K562 (cell line): Measurements from ENCODE around the gene ENG. TPM values are rescaled to one million over a fixed set of nuclear protein-coding genes. Genes with fewer than 3 reads are reported as not detected.
A peak's percentile ranks its signal among the peaks of the same experiment; 100 is the strongest.

Experiments
- ADNP ChIP-seq: fragments of 200-800 bp; sonication (Bioruptor generic); IDR thresholded peaks from 2 replicates; pipeline ENCODE4 v1.6.1; 2016; ENCODE audit warnings: missing genetic modification characterization, missing compliant biosample characterization
- BCOR ChIP-seq: fragments of 450-650 bp; IDR thresholded peaks from 2 replicates; pipeline ENCODE4 v1.6.1; 2016
- BRF2 ChIP-seq: IDR thresholded peaks from 3 replicates; pipeline ENCODE4 v1.6.1; 2011; ENCODE audit warnings: borderline replicate concordance, mild to moderate bottlenecking; ENCODE audit not compliant: insufficient read length, insufficient read depth
- CAMTA2 ChIP-seq: fragments of 250-450 bp; sonication (Bioruptor Pico); conservative IDR thresholded peaks from 2 replicates; pipeline ENCODE4 v1.5.1; 2022
- CBFA2T2 ChIP-seq: fragments of 450-650 bp; conservative IDR thresholded peaks from 2 replicates; pipeline ENCODE4 v1.6.1; 2017; ENCODE audit warnings: mild to moderate bottlenecking
- CBFA2T3 ChIP-seq: fragments of 450-650 bp; IDR thresholded peaks from 2 replicates; pipeline ENCODE4 v1.6.1; 2017
- CHD1 ChIP-seq: fragments of 200-600 bp; sonication (generic); IDR thresholded peaks from one replicate; pipeline ENCODE4 v1.6.1; 2012; ENCODE audit warnings: mild to moderate bottlenecking, moderate library complexity, low read length, inconsistent platforms
- IRF2 ChIP-seq: sonication (generic); formaldehyde crosslinking; IDR thresholded peaks from 2 replicates; pipeline ENCODE4 v1.8.1; 2022; ENCODE audit warnings: mild to moderate bottlenecking, missing genetic modification reagents
- NRF1 ChIP-seq, 2 experiments: fragments of 450-650 bp; IDR thresholded peaks in 1 of 2; conservative IDR thresholded peaks in 1 of 2; 2 replicates each; pipeline ENCODE4 v1.6.1; 2014; ENCODE audit warnings: mild to moderate bottlenecking in 2 of 2
- PURB ChIP-seq: sonication (generic); formaldehyde crosslinking; IDR thresholded peaks from 2 replicates; pipeline ENCODE4 v1.9.0; 2021; ENCODE audit warnings: low read depth, mild to moderate bottlenecking, missing genetic modification reagents
- RFX1 ChIP-seq: fragments of 450-650 bp; IDR thresholded peaks from 2 replicates; pipeline ENCODE4 v1.6.1; 2016; ENCODE audit warnings: mild to moderate bottlenecking, moderate library complexity
- RUNX1 ChIP-seq: sonication (generic); IDR thresholded peaks from 2 replicates; pipeline ENCODE4 v1.6.1; 2016; ENCODE audit warnings: antibody characterized with exemption, low read depth
- ZNF175 ChIP-seq: fragments of 200-800 bp; sonication (Bioruptor generic); IDR thresholded peaks from 2 replicates; pipeline ENCODE4 v1.6.1; 2016; ENCODE audit warnings: low read depth, mild to moderate bottlenecking, missing genetic modification characterization, missing compliant biosample characterization
- polyA plus RNA-seq, 8 experiments: library from polyadenylated mRNA; depleted of rRNA in 4 of 8; stranded (reverse) in 5 of 8; unstranded in 3 of 8; fragments of >200 nt; fragmentation: Nextera tagmentation in 2 of 8; fragmentation: Illumina TruSeq in 1 of 8; extraction: Ambion mirVana in 2 of 8; extraction: Trizol in 1 of 8; gene quantifications; 2 replicates each; pipeline versions ENCODE4 v1.2.1 to v1.2.3, GENCODE V29; 2011 to 2014; ENCODE audit warnings: inconsistent platforms in 1 of 8, missing spikeins in 1 of 8
- total RNA-seq, 7 experiments: library from RNA; depleted of rRNA in 6 of 7; stranded (reverse); fragments of >200 nt in 6 of 7; fragmentation: Illumina TruSeq in 2 of 7; extraction: Trizol in 2 of 7; gene quantifications; 2 replicates each; pipeline versions ENCODE4 v1.2.1 to v1.2.3, GENCODE V29; 2011 to 2021; ENCODE audit warnings: low replicate concordance in 1 of 7
- TF ChIP-seq, protein P1 (sequence below): sonication (generic); formaldehyde crosslinking; IDR thresholded peaks from 2 replicates; pipeline ENCODE4 v1.8.0; 2023; ENCODE audit warnings: mild to moderate bottlenecking, missing genetic modification reagents
- TF ChIP-seq, protein P2 (sequence below): fragments of 250-450 bp; sonication (Bioruptor Pico); IDR thresholded peaks from 2 replicates; pipeline ENCODE4 v1.9.0; 2021; ENCODE audit warnings: mild to moderate bottlenecking
- TF ChIP-seq, protein P3 (sequence below): fragments of 450-650 bp; IDR thresholded peaks from 2 replicates; pipeline ENCODE4 v1.7.1; 2018; ENCODE audit warnings: mild to moderate bottlenecking, low read depth; ENCODE audit not compliant: partially characterized antibody

Gene ENG
- total and polyA plus RNA-seq, 9 of the 15 experiments (the other 6 are each of a cell fraction or from before 2014, with no cell fraction given) = 0.04 to 0.40 (median 0.14) TPM; not detected in 1

DNA sequence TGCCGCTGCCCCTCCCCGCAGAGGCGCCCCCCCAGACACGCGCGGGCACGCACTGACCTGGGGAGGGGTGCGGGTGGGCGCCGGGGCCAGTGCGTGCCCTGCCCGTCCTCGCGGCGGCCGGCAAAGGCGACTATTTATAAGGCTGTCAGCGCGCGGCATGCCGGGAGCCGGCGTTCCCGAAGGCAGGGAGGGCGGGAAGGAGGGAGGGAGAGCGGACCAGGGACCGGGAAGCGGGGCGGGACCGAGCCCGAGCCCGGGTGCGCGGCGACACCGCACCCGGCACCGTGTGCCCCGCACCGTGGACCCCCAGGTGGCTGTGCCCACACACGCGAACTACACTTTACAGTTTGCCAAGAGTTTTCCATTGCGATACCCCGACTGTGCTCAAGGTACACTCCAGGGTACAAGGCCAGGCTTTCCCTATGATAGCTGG, 23.1 kb upstream of the ENG start, which contains the start of gene AK1 (continued):
- TF ChIP-seq, protein P1, sequence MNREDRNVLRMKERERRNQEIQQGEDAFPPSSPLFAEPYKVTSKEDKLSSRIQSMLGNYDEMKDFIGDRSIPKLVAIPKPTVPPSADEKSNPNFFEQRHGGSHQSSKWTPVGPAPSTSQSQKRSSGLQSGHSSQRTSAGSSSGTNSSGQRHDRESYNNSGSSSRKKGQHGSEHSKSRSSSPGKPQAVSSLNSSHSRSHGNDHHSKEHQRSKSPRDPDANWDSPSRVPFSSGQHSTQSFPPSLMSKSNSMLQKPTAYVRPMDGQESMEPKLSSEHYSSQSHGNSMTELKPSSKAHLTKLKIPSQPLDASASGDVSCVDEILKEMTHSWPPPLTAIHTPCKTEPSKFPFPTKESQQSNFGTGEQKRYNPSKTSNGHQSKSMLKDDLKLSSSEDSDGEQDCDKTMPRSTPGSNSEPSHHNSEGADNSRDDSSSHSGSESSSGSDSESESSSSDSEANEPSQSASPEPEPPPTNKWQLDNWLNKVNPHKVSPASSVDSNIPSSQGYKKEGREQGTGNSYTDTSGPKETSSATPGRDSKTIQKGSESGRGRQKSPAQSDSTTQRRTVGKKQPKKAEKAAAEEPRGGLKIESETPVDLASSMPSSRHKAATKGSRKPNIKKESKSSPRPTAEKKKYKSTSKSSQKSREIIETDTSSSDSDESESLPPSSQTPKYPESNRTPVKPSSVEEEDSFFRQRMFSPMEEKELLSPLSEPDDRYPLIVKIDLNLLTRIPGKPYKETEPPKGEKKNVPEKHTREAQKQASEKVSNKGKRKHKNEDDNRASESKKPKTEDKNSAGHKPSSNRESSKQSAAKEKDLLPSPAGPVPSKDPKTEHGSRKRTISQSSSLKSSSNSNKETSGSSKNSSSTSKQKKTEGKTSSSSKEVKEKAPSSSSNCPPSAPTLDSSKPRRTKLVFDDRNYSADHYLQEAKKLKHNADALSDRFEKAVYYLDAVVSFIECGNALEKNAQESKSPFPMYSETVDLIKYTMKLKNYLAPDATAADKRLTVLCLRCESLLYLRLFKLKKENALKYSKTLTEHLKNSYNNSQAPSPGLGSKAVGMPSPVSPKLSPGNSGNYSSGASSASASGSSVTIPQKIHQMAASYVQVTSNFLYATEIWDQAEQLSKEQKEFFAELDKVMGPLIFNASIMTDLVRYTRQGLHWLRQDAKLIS (CRISPR knock-in tag) = no peak
- TF ChIP-seq ZNF175 (CRISPR knock-in tag) = no peak
- no peak for TF ChIP-seq IRF2 (CRISPR knock-in tag)
- peak; percentile 9; the same call in 1 of the 2 replicates for TF ChIP-seq BCOR
- no peak for TF ChIP-seq CBFA2T3
- no peak for TF ChIP-seq BRF2
- TF ChIP-seq RFX1 = no peak
- no peak for TF ChIP-seq CBFA2T2
- no peak for TF ChIP-seq PURB (CRISPR knock-in tag)
- TF ChIP-seq RUNX1 = no peak
- TF ChIP-seq, protein P2, sequence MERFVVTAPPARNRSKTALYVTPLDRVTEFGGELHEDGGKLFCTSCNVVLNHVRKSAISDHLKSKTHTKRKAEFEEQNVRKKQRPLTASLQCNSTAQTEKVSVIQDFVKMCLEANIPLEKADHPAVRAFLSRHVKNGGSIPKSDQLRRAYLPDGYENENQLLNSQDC = no peak
- TF ChIP-seq CHD1 = no peak
- no peak for TF ChIP-seq ADNP
- TF ChIP-seq, protein P3, sequence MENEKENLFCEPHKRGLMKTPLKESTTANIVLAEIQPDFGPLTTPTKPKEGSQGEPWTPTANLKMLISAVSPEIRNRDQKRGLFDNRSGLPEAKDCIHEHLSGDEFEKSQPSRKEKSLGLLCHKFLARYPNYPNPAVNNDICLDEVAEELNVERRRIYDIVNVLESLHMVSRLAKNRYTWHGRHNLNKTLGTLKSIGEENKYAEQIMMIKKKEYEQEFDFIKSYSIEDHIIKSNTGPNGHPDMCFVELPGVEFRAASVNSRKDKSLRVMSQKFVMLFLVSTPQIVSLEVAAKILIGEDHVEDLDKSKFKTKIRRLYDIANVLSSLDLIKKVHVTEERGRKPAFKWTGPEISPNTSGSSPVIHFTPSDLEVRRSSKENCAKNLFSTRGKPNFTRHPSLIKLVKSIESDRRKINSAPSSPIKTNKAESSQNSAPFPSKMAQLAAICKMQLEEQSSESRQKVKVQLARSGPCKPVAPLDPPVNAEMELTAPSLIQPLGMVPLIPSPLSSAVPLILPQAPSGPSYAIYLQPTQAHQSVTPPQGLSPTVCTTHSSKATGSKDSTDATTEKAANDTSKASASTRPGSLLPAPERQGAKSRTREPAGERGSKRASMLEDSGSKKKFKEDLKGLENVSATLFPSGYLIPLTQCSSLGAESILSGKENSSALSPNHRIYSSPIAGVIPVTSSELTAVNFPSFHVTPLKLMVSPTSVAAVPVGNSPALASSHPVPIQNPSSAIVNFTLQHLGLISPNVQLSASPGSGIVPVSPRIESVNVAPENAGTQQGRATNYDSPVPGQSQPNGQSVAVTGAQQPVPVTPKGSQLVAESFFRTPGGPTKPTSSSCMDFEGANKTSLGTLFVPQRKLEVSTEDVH = no peak
- TF ChIP-seq NRF1 (conservative IDR thresholded peaks at IDR 0.05 in 1 of 2, IDR thresholded peaks at IDR 0.05 in 1 of 2) = peak in 1 of 2 experiments; percentile 24; a peak in 1 of 4 replicates
- no peak for TF ChIP-seq CAMTA2
